ENCODE measurements around the gene BCKDK.

The BCKDK gene

DNA sequence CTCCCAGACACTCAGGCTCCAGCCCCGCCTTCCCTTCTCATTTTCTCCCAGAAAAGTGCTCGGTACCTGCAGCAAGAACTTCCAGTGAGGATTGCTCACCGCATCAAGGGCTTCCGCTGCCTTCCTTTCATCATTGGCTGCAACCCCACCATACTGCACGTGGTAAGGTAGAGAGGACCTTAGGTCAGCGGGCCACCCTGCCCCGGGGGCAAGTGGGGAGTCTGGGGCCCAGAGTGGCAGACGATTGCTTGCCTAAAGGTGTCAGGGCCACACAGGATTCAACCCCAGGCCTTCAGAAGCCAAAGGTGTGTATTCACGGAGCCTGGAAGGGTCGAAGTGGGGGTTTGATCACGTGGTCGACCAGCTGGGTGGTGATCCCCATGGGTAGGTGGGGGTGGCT is 1.4 kb downstream of the BCKDK start:
- DNase-seq (ENCODE audit: low read depth, low spot score), result no peak
- Histone ChIP-seq H3K4me3 (no peak overlapping the region), H3K9ac (ENCODE audit: insufficient read length) (no peak overlapping the region), H3K36me3 (ENCODE audit: insufficient read depth, low read length) (peaks cover 27% of the 10 kb centered on the region; the same call in 1 of the 2 replicates), H3K9me3 (ENCODE audit: low read depth, low read length) (no peaks in the 10 kb centered on the region), H3K27ac (no peak overlapping the region)
- TF ChIP-seq FOXP2 (optimal IDR thresholded peaks at IDR 0.05; ENCODE audit: control extremely low read depth, extremely low read length, insufficient read depth) (no peak), EZH2 (IDR thresholded peaks at IDR 0.05) (no peak), POLR2AphosphoS5 (IDR thresholded peaks at IDR 0.05; ENCODE audit: borderline replicate concordance, low read depth, low read length) (no peak)

DNA sequence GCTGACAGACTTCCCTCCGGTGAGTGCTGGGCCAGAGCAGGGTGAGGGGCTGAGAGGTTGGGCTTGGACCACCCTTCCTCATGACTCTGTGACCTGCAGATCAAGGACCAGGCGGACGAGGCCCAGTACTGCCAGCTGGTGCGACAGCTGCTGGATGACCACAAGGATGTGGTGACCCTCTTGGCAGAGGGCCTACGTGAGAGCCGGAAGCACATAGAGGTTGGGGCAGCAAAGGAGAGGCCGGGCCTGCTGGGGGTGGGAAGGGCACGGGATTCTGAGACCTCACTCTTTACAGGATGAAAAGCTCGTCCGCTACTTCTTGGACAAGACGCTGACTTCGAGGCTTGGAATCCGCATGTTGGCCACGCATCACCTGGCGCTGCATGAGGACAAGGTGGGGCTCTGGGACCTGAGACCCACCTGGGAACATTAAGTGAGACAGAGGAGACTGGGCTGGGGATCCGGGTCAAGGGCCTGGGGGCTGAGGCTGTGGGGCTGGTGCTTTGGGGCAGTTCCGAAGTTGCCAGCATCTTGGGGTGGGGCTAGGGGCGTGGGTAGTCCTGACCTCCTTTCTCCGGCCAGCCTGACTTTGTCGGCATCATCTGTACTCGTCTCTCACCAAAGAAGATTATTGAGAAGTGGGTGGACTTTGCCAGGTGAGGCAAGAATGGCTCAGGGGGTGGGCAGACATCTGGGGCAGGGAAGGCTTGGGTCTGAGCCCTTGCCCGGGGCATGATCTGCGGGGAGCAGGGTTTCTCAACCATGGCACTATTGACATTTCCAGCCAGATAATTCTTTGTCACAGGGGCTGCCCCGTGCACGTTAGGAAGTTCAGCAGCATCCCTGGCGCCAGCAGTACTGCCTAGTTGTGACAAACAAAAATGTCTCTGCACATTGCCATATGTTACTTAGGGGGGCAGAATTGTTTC is 2.2 kb downstream of the BCKDK start:
- Histone ChIP-seq H3K4me3 (no peak overlapping the region), H3K36me3 (ENCODE audit: insufficient read depth, low read length) (peaks cover 27% of the 10 kb centered on the region; the same call in 1 of the 2 replicates), H3K9ac (ENCODE audit: insufficient read length) (no peak overlapping the region), H3K27ac (no peak overlapping the region), H3K9me3 (ENCODE audit: low read depth, low read length) (no peaks in the 10 kb centered on the region)
- DNase-seq (ENCODE audit: low read depth, low spot score), result no peak
- TF ChIP-seq POLR2AphosphoS5 (IDR thresholded peaks at IDR 0.05; ENCODE audit: borderline replicate concordance, low read depth, low read length), result no peak
- TF ChIP-seq EZH2 (IDR thresholded peaks at IDR 0.05), result no peak
- TF ChIP-seq FOXP2 (optimal IDR thresholded peaks at IDR 0.05; ENCODE audit: control extremely low read depth, extremely low read length, insufficient read depth), result no peak

DNA sequence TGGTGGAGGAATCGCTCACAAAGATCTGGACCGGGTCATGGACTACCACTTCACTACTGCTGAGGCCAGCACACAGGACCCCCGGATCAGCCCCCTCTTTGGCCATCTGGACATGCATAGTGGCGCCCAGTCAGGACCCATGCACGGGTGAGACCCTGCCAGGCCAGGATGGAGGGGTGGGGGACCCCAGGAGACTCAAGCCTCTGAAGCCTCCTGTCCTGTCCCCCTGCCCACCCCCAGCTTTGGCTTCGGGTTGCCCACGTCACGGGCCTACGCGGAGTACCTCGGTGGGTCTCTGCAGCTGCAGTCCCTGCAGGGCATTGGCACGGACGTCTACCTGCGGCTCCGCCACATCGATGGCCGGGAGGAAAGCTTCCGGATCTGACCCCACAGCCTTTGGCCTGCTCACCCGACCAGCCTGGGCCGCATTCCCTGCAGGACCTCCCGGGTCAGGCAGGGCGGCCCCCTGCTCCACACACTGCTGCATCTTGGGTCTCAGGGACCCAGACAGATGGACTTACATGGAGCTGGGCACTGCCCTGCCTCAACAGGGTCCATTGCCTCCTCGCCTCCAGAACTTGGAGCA is 3.8 kb downstream of the BCKDK start:
- no peaks in the 10 kb centered on the region for H3K9me3 ChIP-seq (ENCODE audit: low read depth, low read length)
- H3K27ac ChIP-seq, result no peak overlapping the region
- no peak for DNase-seq (ENCODE audit: low read depth, low spot score)
- TF ChIP-seq POLR2AphosphoS5 (IDR thresholded peaks at IDR 0.05; ENCODE audit: borderline replicate concordance, low read depth, low read length) (no peak), EZH2 (IDR thresholded peaks at IDR 0.05) (no peak), FOXP2 (optimal IDR thresholded peaks at IDR 0.05; ENCODE audit: control extremely low read depth, extremely low read length, insufficient read depth) (no peak)
- no peak overlapping the region for H3K9ac ChIP-seq (ENCODE audit: insufficient read length)
- H3K4me3 ChIP-seq, result no peak overlapping the region
- H3K36me3 ChIP-seq (ENCODE audit: insufficient read depth, low read length), result peaks cover 27% of the 10 kb centered on the region; the same call in 1 of the 2 replicates

DNA sequence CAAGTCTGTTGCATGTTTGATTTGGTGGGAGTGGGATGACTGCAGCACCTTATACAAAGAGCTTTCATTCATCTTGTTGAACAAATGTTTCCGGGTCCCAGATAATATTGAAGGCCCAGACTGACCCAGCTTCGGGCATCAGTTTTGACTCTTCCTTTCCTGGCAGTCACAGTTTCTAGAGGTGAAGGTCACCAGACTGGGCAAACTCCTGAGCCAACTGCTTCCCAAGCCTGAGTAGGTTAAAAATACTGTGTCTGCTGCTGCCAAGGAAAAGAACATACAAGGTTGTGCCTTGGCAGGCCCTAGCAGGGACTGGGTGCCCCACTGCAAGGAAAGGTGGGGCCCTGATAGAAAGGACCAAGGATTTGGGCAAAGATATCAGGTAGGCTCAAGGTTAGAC is 4.5 kb downstream of the BCKDK start:
- no peaks in the 10 kb centered on the region for H3K9me3 ChIP-seq (ENCODE audit: low read depth, low read length)
- TF ChIP-seq FOXP2 (optimal IDR thresholded peaks at IDR 0.05; ENCODE audit: control extremely low read depth, extremely low read length, insufficient read depth) (no peak), POLR2AphosphoS5 (IDR thresholded peaks at IDR 0.05; ENCODE audit: borderline replicate concordance, low read depth, low read length) (no peak), EZH2 (IDR thresholded peaks at IDR 0.05) (no peak)
- no peak overlapping the region for H3K9ac ChIP-seq (ENCODE audit: insufficient read length)
- H3K4me3 ChIP-seq, result no peak overlapping the region
- DNase-seq (ENCODE audit: low read depth, low spot score), result no peak
- peaks cover 27% of the 10 kb centered on the region; the same call in 1 of the 2 replicates for H3K36me3 ChIP-seq (ENCODE audit: insufficient read depth, low read length)
- H3K27ac ChIP-seq, result no peak overlapping the region

DNA sequence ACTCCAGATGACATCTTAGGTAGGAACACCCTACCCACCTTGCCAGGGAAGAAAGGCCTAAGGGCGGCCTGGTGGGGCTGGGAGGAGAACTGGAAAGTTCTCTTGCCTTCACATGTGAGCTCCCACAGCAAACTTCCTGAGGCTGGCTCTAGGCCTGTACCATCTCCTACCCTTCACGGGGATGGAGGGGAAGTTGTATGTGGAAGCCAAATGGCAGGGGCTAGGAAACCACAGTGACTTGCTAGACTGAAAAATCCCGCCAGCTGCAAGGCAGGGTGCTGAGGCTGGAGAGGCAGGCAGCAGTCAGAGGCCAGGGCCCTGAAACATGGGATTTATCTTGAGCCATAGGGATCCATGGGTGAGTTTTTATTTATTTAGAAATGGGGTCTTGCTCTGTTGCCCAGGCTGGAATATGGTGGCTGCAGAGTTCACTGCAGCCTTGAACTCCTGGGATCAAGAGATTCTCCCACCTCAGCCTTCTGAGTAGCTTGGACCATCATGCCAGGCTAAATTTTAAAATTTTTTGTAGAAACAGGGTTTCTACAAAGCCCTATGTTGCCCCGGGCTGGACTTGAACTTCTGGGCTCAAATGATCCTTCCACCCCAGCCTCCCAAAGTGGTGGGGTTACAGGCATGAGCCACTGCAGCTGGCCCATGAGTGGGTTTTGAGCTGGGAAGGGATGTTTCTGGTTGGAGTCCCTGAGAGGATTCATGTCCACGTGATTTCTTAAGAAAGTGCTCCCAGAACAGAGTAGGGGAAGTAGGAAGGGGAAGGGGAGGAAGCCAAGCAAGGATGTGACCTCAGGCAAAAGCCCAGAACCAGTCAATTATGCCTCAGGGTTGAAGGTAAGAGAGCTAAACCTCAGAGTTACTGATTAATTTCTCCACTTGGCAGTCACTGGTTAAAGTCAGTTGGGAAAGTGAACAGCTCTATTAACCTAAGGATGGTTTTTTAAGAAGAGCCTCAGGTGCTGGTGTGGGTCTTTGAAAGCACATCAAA is 5.2 kb downstream of the BCKDK start:
- TF ChIP-seq EZH2 (IDR thresholded peaks at IDR 0.05), result no peak
- no peak for TF ChIP-seq FOXP2 (optimal IDR thresholded peaks at IDR 0.05; ENCODE audit: control extremely low read depth, extremely low read length, insufficient read depth)
- TF ChIP-seq POLR2AphosphoS5 (IDR thresholded peaks at IDR 0.05; ENCODE audit: borderline replicate concordance, low read depth, low read length), result no peak
- DNase-seq (ENCODE audit: low read depth, low spot score), result no peak
- no peak overlapping the region for H3K4me3 ChIP-seq
- H3K36me3 ChIP-seq (ENCODE audit: insufficient read depth, low read length), result peaks cover 27% of the 10 kb centered on the region; the same call in 1 of the 2 replicates
- H3K9me3 ChIP-seq (ENCODE audit: low read depth, low read length), result no peaks in the 10 kb centered on the region
- 0 out of 2 replicates have a peak overlapping the region, but pooled peaks have one; percentile 21 for H3K27ac ChIP-seq
- no peak overlapping the region for H3K9ac ChIP-seq (ENCODE audit: insufficient read length)

DNA sequence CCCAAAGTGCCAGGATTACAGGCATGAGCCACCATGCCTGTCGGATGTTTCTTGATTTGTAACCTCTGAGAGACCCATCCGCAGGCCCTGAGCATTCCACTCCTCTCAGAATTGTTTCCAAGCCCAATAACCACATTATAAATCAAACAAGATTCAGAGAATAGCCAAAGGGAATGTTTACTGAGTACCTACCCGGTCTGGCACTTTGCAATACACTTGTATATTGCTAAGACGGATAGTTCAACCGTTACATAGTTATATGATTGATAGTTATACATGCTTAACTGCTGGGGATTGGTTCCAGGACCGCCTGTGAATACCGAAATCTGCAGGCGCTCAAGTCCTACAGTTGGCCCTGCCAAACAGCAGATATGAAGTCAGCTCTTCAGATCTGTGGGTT is 6.3 kb downstream of the BCKDK start:
- H3K4me3 ChIP-seq, result no peak overlapping the region
- no peak for DNase-seq (ENCODE audit: low read depth, low spot score)
- peaks cover 33% of the 10 kb centered on the region for H3K36me3 ChIP-seq (ENCODE audit: insufficient read depth, low read length)
- H3K27ac ChIP-seq, result peak overlapping the region; percentile 42; the same call in 1 of the 2 replicates
- H3K9ac ChIP-seq (ENCODE audit: insufficient read length), result no peak overlapping the region
- TF ChIP-seq FOXP2 (optimal IDR thresholded peaks at IDR 0.05; ENCODE audit: control extremely low read depth, extremely low read length, insufficient read depth) (no peak), EZH2 (IDR thresholded peaks at IDR 0.05) (no peak), POLR2AphosphoS5 (IDR thresholded peaks at IDR 0.05; ENCODE audit: borderline replicate concordance, low read depth, low read length) (no peak)
- H3K9me3 ChIP-seq (ENCODE audit: low read depth, low read length), result no peaks in the 10 kb centered on the region

DNA sequence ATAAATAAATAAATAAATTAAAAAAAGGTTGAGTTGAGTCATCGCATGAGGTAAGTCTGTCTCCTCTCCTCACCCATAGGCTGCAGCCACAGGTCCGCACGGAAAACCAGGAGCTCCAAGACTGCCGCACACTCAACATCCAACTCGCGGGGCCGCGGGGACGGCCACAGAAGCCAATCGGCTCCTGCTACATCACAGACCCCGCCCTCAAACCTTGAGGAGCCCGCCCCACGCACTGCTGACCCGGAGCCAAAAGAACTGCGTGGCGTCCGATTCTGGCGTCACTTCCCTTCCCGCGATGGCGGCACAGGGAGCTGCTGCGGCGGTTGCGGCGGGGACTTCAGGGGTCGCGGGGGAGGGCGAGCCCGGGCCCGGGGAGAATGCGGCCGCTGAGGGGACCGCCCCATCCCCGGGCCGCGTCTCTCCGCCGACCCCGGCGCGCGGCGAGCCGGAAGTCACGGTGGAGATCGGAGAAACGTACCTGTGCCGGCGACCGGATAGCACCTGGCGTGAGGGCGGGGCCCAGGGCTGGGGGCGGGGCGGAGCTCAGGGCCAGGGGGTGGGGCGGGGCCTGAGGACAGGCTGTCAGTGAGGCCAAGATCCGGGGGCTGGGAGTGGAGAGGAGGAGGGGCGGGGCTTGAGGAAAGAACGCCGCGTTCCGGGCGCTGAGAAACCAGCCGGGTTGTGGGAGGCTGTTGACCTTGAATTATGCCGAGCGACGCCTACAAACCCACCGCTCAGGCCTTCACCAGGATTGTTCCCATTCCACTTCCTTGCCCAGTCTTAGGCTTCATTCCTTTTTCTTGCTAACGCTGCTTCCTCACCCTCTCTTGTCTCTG is 9.4 kb downstream of the BCKDK start, which contains the start of gene KAT8:
KAT8 (plus strand) TSS at position 281 of the 839 bp plus-strand sequence; CDS start at position 299, 18 bp downstream.
- Histone ChIP-seq H3K36me3 (ENCODE audit: insufficient read depth, low read length) (peaks cover 37% of the 10 kb centered on the region), H3K9ac (ENCODE audit: insufficient read length) (peak within 1 kb of the TSS; percentile 84), H3K9me3 (ENCODE audit: low read depth, low read length) (no peaks in the 10 kb centered on the region), H3K27ac (peak within 1 kb of the TSS; percentile 71; the same call in 1 of the 2 replicates), H3K4me3 (peak within 1 kb of the TSS; percentile 91)
- peak; percentile 90 for TF ChIP-seq POLR2AphosphoS5 (IDR thresholded peaks at IDR 0.05; ENCODE audit: borderline replicate concordance, low read depth, low read length)
- no peak for TF ChIP-seq FOXP2 (optimal IDR thresholded peaks at IDR 0.05; ENCODE audit: control extremely low read depth, extremely low read length, insufficient read depth)
- peak; percentile 75 for DNase-seq (ENCODE audit: low read depth, low spot score)
